Fibroblast of skin of abdomen (primary cell): Measurements from ENCODE around the gene CTNND2.
A peak's percentile ranks its signal among the peaks of the same experiment; 100 is the strongest.
"Not testable (repeated sequence)": the region's sequence is repeated elsewhere in the genome, so short reads cannot be mapped to it uniquely, and the experiment has no call there.

ENCODE experiments used
- DNase-seq: peaks from one replicate; pipeline ENCODE4 v3.0.0-alpha.2; 2013

Gene CTNND2

GRCh38 chr5:11383506-11384095 lies 520.6 kb downstream of the CTNND2 start:
- no peak for DNase-seq

GRCh38 chr5:11378461-11378860 lies 525.8 kb downstream of the CTNND2 start:
- DNase-seq = no peak

DNA sequence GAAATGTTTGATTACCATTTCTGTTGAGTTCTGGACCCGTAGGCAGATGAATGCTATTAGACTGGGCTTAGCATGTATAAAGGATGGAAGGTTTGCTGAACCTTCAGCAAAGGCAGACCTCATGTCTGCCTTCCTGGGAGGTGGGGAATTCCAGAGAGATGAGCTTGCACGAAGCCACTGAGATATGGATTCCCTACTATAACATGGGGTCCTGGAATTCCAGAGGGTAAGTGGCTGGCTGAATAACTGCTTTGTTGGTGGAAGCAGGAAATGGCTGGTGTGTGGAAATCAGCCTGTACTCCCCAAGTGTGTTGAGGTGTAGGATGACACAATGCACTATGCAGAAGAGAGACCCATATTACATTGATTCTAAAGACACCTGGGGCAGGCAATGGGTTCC lies 526.4 kb downstream of the CTNND2 start:
- peak; percentile 44 for DNase-seq

GRCh38 chr5:11372191-11372590 lies 532.1 kb downstream of the CTNND2 start:
- DNase-seq = no peak

DNA sequence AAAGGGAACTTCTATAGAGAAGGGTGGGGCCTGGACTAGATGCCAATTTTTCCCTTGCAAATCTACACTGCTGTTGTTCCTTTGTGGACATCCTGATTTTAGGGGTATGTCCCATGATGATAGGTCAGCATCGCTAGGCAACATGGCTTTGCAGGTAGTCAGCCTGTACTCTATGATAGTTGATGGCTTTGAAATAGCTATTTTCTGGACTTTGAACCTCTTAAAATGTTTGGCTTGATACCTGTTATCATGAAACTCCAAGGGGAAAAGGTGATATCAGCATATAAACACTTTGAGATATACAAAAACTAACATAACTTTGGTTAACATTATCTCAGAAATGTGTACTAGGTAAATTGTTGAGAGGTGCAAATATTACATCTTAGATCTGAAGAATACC lies 533.2 kb downstream of the CTNND2 start:
- DNase-seq = no peak

GRCh38 chr5:11364531-11364930 lies 539.7 kb downstream of the CTNND2 start:
- no peak for DNase-seq

DNA sequence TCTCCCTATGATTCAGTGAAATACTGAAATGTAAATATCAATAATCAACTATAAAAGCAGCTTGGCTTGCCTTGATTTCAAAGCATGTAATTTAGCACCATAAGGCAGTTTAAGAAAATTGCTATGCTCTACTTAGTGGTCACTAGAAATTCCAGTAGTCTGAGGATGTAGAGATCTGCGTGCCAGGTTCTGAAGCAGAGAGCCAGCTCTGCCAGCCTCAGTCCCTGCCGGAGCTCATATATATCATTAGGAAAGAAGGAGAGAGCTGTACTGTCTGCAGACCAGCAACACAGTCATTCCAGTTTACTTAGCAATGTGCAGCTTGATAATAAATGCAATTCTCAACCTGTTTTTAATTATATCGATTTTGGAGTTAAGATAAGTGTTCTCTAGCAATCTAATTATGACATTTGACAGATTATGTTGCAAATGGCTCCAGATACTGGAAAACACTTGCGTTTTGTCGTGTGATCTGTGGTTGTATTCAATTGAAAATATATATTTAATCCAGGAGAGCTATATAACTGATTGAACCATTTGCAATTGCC lies 540.5 kb downstream of the CTNND2 start:
- DNase-seq = no peak

DNA sequence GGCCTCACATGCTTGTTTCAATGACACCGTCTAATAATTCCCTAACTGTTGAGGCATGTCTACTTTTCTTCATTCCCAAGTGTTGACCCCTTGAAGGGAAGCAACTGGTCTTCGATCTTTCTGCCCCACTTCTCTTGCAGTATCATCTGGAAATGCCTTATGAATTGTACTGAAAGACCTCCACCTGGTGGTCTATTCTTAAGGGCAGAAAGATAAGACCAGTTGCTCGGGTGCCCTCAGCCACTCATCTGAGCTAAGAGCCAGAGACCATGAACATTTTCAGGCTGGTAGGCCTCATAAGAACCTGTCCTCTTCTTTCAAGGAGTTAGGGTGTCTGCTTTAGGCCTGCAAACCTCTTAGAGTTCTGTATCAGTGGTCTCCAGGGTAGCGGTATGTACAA lies 542.5 kb downstream of the CTNND2 start:
- no peak for DNase-seq

DNA sequence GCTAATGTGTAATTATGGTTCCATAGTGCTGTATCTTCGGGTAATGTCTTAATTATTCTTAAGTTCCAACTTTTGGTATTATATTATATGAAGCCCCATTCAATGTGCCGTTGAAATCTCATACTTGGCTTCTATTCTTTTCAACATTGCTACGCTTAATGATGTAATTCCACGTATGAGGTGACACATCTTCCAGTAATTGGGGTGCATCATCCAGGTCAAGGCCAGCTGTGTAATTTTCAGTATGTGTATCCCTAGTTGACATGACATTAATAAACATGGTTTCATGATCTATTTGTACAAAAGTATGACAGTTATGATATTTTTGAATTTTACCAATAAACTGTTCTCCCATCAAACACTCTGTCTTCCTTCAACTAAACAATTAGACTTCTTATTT lies 546.3 kb downstream of the CTNND2 start:
- no peak for DNase-seq

DNA sequence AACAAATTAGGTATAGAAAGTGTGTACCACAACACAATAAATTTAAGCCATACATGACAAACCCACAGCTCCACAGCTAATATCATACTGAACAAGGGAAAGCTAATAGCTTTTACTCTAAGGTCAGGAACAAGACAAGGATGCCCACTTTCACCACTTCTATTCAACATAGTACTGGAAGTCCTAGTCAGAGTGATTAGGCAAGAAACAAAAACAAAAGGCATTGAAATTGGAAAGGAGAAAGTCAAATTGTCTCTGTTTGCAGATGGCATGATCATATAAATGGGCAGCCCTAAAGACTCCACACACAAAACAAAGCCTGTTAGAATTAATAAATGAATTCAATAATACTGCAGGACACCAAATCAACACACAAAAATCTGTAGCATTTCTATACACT lies 548.8 kb downstream of the CTNND2 start:
- no peak for DNase-seq

DNA sequence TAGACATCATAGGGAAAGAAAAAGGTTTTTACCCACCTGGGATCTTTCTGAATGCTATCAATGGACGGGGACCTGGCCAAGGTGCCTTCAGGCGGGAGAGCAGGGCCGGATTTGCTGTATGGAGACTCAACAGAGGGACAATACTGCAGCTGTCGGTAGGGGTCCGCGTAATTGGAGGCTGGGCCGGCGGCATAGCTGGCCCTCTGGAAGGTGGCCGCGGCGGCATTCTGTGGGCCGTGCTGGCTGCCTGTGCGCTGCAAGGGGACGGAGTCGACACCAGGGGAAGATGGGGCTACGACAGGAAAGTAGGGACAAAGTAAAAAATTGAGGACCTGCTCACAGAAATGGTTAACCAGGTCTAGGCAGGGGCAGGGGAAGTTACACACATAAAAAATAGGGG lies 557.9 kb downstream of the CTNND2 start:
- no peak for DNase-seq

- DNase-seq = no peak
Observed at GRCh38 chr5:11335881-11336760, 568.1 kb downstream of the CTNND2 start.

DNA sequence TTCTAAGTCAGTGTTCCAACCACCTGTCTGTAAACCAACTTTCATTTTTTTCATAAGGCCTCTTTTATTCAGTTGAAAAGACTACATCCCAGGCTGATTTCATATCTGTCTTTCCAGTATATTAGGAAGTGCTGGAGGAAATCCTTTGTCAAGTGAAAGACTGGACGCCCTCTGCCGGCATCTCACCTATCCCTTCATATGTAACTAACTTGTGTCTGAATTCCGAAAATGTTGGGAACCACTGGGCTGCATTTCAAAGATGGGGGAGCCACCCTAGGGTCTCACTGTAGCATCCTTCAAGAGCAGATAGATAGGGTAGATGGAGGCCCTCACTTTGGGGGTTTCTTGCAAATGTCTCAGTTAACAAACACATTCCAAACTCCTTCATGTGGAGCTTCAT lies 569.8 kb downstream of the CTNND2 start:
- DNase-seq = no peak

GRCh38 chr5:11329679-11330078 lies 574.6 kb downstream of the CTNND2 start:
- no peak for DNase-seq

- no peak for DNase-seq
Observed at GRCh38 chr5:11324521-11325289, 579.5 kb downstream of the CTNND2 start.

GRCh38 chr5:11323761-11324160 lies 580.5 kb downstream of the CTNND2 start:
- no peak for DNase-seq

GRCh38 chr5:11322133-11322532 lies 582.1 kb downstream of the CTNND2 start:
- DNase-seq = no peak

GRCh38 chr5:11319836-11320580 lies 584.2 kb downstream of the CTNND2 start:
- DNase-seq = no peak

- DNase-seq = not testable (repeated sequence)
Observed at GRCh38 chr5:11313694-11314093, 590.6 kb downstream of the CTNND2 start.

DNA sequence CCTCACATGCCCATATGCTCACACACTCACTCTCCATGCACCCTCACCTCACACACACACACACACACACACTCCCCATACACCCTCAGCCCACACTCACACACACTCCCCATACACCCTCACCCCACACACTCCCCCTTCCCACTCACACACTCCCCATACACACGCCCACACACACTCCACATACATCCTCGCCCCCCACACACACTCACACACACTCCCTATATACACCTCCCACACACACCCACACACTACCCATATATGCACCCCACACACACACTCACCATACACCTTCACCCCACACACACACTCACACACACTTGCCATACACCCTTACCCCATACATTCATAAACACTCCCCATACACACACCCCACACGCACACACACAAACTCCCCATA lies 592.5 kb downstream of the CTNND2 start:
- no peak for DNase-seq

- DNase-seq = no peak
Observed at GRCh38 chr5:11311272-11311671, 593.0 kb downstream of the CTNND2 start.

- DNase-seq = no peak
Observed at GRCh38 chr5:11310158-11310557, 594.1 kb downstream of the CTNND2 start.
